ENCODE data around the gene FERMT3. TPM values are rescaled to one million over a fixed set of nuclear protein-coding genes. Genes with fewer than 3 reads are reported as not detected.
A peak's percentile ranks its signal among the peaks of the same experiment; 100 is the strongest.

The FERMT3 gene
- total RNA-seq, 1 experiment from 2014 or later, result 10.6 TPM

GRCh38 chr11:64203421-64204079 lies 3.0 kb upstream of the FERMT3 start:
- Histone ChIP-seq H2BK15ac (ENCODE audit: low read depth, low read length) (no peak overlapping the region), H2AK5ac (ENCODE audit: insufficient read length, low read length) (no peak overlapping the region), H3K9me3 (ENCODE audit: control insufficient read depth, low read depth, low read length) (no peaks in the 10 kb centered on the region), H2BK12ac (ENCODE audit: insufficient read length, low read depth, low read length) (no peak overlapping the region), H3K79me2 (ENCODE audit: insufficient read depth, low read length) (no peaks in the 10 kb centered on the region), H3K14ac (ENCODE audit: insufficient read depth, low read length) (no peak overlapping the region), H2BK20ac (ENCODE audit: low read depth, low read length, poor library complexity, severe bottlenecking) (no peak overlapping the region), H3K56ac (ENCODE audit: insufficient read length, low read depth, low read length) (no peak overlapping the region), H3K18ac (ENCODE audit: insufficient read length, low read depth, low read length) (no peak overlapping the region), H3K4me2 (ENCODE audit: insufficient read depth, insufficient read length, low read length) (no peak overlapping the region), H3K4me1 (ENCODE audit: insufficient read depth, low read length) (no peaks in the 10 kb centered on the region), H3K79me1 (ENCODE audit: insufficient read depth, low read depth, low read length, poor library complexity, severe bottlenecking) (no peaks in the 10 kb centered on the region), H3K23me2 (ENCODE audit: insufficient read length, low read depth, low read length, poor library complexity, severe bottlenecking) (no peaks in the 10 kb centered on the region), H3K27ac (ENCODE audit: insufficient read length, low read depth, low read length) (no peak overlapping the region), H3K27me3 (ENCODE audit: insufficient read depth, low read length) (no peaks in the 10 kb centered on the region), H2BK120ac (ENCODE audit: low read depth, low read length, poor library complexity, severe bottlenecking) (no peak overlapping the region), H4K5ac (ENCODE audit: insufficient read length, low read depth, low read length) (no peak overlapping the region), H4K20me1 (ENCODE audit: control insufficient read depth, insufficient read depth, insufficient read length) (no peaks in the 10 kb centered on the region), H2BK5ac (ENCODE audit: insufficient read length, low read length) (no peak overlapping the region), H3K23ac (ENCODE audit: insufficient read length, low read depth, low read length) (no peak overlapping the region), H2AFZ (ENCODE audit: low read length) (no peak overlapping the region), H4K8ac (replicated peaks; ENCODE audit: insufficient read length, low read depth, low read length) (no peak overlapping the region), H3T11ph (ENCODE audit: low read length) (no peak overlapping the region), H4K91ac (ENCODE audit: insufficient read length, low read depth, low read length) (no peak overlapping the region), H3K9ac (ENCODE audit: extremely low read depth, insufficient read length, low read length) (no peak overlapping the region), H3K4ac (ENCODE audit: low read depth, low read length) (no peak overlapping the region)
- DNase-seq, result no peak
- Mint-ChIP-seq H3K36me3 (ENCODE audit: insufficient read depth in 1 of 3, low read depth in 3 of 3) (peaks cover 44 to 86% (median 77%) of the 10 kb centered on the region in 3 experiments; a peak in 6 of 7 replicates), H3K27me3 (ENCODE audit: low read depth) (no peaks in the 10 kb centered on the region), H3K9me3 (no peaks in the 10 kb centered on the region; a peak in 1 of 5 replicates), H3K4me3 (no peak overlapping the region), H3K4me1 (peaks cover 13 to 14% of the 10 kb centered on the region in 2 experiments), H3K27ac (peak overlapping the region in 2 of 3 experiments; percentile 88 to 91; a peak in 4 of 7 replicates)
- TF ChIP-seq CTCF (conservative IDR thresholded peaks at IDR 0.05), result no peak
- WGBS (ENCODE audit: extremely low coverage, insufficient read length, low lambda C conversion rate), result no CpG with 5 or more reads among the region's 27 CpGs
